Globus pallidus (tissue), 1 donor: ENCODE results near the gene APBA3.

ENCODE experiments used
- DNase-seq: peaks from one replicate; pipeline ENCODE4 v3.0.0-alpha.2; 2015; ENCODE audit warnings: low spot score

APBA3 gene

DNA sequence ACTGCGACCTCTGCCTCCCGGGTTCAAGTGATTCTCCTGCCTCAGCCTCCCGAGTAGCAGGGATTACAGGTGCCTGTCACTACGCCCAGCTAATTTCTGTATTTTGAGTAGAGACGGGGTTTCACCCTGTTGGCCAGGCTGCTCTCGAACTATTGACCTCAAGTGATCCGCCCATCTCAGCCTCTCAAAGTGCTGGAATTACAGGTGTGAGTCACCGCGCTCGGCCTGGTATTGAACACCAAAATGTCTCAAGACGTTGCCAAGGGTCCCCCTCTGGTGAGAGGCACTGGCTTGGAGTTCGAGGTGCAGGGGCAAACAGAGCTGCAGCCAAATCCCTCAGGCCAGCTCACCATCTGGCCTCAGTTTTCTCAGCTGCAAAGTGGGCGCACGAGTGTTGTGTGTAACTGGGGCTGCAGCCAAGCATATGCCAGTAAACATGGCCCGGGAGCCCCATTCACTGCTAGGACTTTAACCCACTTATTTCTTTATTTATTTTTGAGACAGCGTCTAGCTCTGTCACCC is 45.3 kb downstream of the APBA3 start:
- no peak for DNase-seq

GRCh38 chr19:3712663-3713611 is 48.6 kb downstream of the APBA3 start:
- DNase-seq: no peak

- DNase-seq: peak; percentile 38
Observed at GRCh38 chr19:3710265-3710812, 51.2 kb downstream of the APBA3 start.

DNA sequence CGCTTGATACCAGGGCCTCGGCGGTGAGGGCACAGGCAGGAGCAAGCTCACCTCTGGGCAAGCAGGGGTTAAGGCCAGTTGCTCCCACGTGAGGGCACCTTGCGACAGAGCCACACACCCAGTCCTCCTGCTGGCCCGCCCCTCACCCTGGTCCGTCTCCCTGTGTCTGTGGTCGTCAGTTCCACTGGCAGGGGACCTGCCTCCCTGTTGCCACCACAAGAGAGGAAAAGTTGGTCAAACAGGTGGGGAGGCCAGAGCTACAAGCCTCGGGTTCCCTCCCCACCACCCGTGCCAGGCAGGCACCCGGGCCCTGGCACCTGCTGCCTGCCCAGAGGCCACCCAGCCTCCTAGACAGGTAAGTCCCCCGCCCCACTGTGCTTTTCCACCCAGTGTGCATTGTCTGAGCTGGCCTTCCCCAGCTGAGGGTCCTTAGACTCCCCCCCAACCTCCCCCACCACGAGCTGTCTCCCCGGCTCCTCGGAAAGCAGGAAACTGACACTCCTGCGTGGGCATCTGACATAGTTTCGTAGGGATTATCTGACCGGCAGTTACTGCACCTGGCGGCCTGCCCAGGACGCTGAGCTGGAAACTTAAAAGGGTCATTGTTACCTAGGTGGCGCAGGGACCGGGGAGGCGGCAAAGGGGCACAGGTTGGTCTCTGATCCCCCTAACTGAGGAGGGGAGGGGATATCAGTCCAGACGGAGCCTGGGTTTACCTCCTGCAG is 53.1 kb downstream of the APBA3 start, which contains the start of gene TJP3:
TJP3 (plus strand) TSS at position 178 of the 725 bp plus-strand sequence. CDS start 20,049 bp downstream, outside the sequence.
- DNase-seq: no peak

GRCh38 chr19:3707868-3708206 is 53.7 kb downstream of the APBA3 start:
- DNase-seq: no peak

DNA sequence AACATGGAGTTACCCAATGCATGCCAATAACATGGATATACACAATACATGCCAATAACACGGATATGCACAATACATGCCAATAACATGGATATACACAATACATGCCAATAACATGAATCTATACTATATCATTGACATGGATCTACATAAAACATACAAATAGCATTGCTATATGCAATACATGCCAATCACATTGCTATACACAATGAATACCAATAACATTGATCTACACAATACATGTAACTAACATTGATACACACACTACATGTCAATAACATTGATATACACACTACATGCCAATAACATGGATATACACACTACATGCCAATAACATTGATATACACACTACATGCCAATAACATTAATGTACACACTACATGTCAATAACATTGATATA is 60.3 kb downstream of the APBA3 start:
- no peak for DNase-seq
